ENCODE data around the gene KDELR1. TPM values are rescaled to one million over a fixed set of nuclear protein-coding genes. Genes with fewer than 3 reads are reported as not detected.
"Not testable (repeated sequence)": the region's sequence is repeated elsewhere in the genome, so short reads cannot be mapped to it uniquely, and the experiment has no call there.

The KDELR1 gene
- total RNA-seq, 4 donors from 2014 or later = 77.3 to 94.1 (median 87.7) TPM

- H3K4me3 ChIP-seq = peak overlapping the region; percentile 38
- no peak for DNase-seq (ENCODE audit: low spot score in 2 of 2)
- peaks cover 71% of the 10 kb centered on the region for H3K4me1 ChIP-seq
- TF ChIP-seq, protein P1, sequence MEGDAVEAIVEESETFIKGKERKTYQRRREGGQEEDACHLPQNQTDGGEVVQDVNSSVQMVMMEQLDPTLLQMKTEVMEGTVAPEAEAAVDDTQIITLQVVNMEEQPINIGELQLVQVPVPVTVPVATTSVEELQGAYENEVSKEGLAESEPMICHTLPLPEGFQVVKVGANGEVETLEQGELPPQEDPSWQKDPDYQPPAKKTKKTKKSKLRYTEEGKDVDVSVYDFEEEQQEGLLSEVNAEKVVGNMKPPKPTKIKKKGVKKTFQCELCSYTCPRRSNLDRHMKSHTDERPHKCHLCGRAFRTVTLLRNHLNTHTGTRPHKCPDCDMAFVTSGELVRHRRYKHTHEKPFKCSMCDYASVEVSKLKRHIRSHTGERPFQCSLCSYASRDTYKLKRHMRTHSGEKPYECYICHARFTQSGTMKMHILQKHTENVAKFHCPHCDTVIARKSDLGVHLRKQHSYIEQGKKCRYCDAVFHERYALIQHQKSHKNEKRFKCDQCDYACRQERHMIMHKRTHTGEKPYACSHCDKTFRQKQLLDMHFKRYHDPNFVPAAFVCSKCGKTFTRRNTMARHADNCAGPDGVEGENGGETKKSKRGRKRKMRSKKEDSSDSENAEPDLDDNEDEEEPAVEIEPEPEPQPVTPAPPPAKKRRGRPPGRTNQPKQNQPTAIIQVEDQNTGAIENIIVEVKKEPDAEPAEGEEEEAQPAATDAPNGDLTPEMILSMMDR (IDR thresholded peaks at IDR 0.05) = no peak
- TF ChIP-seq POLR2A (IDR thresholded peaks at IDR 0.05) = no peak
- TF ChIP-seq EP300 (IDR thresholded peaks at IDR 0.05) = no peak
- TF ChIP-seq POLR2AphosphoS5 (IDR thresholded peaks at IDR 0.05) = no peak
- no peaks in the 10 kb centered on the region for H3K9me3 ChIP-seq
- whole genome bisulfite sequencing = 3% methylated on average over 23 of the region's 38 CpGs
- peaks cover 48% of the 10 kb centered on the region for H3K27me3 ChIP-seq
- peaks cover under 1% of the 10 kb centered on the region for H3K36me3 ChIP-seq
- H3K27ac ChIP-seq = no peak overlapping the region
These were observed 3.2 kb upstream of the KDELR1 start for GRCh38 chr19:48394331-48395169.

DNA sequence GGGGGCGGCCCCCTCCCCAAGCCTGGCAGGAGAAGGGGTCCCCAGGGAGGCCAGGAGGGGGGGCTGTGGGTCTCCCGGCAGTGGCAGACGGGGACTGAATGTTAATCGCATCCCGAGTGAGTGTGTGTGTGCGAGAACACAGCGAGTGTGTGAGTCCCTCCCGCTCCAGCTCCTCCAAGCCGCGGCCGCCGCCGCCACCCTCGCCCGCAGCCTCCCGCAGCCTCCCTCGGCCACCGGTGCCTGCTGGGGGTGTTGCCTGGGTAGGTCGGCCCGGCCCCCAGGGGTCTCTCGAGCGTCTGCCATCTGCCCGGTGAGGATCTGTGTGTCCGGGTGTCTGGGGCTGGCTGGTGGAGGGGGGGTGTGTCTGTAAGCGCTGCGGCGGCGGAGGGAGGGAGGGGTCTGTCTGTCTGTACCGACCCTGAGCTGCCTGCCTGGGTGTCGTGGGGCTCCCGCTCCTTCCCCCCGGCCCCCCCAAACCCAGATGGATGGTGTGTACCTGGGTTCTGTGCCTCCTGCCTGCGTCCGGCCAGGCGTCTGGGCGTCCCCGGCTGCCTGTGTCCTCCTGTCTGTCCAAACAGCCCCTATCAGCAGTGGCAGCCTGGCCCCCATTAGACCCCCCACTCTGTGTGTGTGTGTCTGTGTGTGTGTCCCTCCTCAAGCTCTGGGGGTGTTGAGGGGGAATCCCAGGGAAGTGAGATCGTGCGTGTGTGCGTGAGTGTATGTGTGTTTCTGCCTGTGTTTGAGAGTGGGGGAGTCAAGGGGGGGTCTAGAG lies 2.4 kb upstream of the KDELR1 start, which contains the start of gene GRIN2D:
TSS of gene GRIN2D (plus strand) at position 110 of the 772 bp plus-strand sequence. CDS start 4,725 bp downstream, outside the sequence.
- H3K9me3 ChIP-seq = no peaks in the 10 kb centered on the region
- peak within 1 kb of the TSS; percentile 38 for H3K4me3 ChIP-seq
- DNase-seq (ENCODE audit: low spot score in 2 of 2) = no peak
- H3K27ac ChIP-seq = no peak within 1 kb of the TSS
- peaks cover 8% of the 10 kb centered on the region for H3K36me3 ChIP-seq
- peaks cover 67% of the 10 kb centered on the region for H3K4me1 ChIP-seq
- TF ChIP-seq, protein P1 (IDR thresholded peaks at IDR 0.05) = no peak
- TF ChIP-seq EP300 (IDR thresholded peaks at IDR 0.05) (no peak), POLR2A (IDR thresholded peaks at IDR 0.05) (no peak), POLR2AphosphoS5 (IDR thresholded peaks at IDR 0.05) (no peak)
- 4% methylated on average over 4 of the region's 40 CpGs for WGBS
- peaks cover 48% of the 10 kb centered on the region for H3K27me3 ChIP-seq

DNA sequence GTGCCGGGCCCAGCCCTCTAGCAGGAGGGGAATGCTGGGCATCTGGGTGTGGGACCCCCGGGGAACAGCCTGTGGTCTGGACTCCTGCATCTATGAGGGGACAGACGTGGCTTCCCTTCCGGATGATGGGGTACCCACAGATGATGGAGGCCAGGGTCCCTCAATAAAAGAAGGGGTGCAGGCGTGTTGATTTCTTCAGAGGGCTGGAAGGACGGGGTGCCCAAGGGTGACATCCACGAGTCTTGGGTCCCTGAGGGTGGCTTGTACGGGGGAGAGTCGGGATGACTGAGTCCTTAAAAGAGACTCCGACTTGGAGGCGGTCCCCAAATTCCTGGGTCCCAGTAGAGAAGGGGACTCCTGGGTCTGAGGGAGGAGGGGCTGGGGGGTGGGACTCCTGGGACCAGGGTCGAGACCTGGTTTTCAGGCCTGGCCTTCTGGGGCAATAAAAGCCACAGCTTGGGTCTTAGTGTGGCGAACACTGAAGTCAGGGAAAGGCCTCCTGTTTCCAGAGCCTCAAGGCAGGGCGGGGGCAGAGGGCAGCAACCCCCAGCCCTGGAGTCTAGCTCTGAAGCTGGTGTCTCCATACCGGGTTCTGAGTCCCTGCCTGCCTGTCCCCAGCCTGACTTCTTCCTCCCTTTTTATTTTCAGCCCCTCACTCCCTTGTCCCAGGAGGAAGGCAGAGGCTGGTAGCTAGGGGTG lies 1.7 kb upstream of the KDELR1 start:
- H3K9me3 ChIP-seq = no peaks in the 10 kb centered on the region
- H3K36me3 ChIP-seq = peaks cover 15% of the 10 kb centered on the region
- no peak for DNase-seq (ENCODE audit: low spot score in 2 of 2)
- TF ChIP-seq, protein P1 (IDR thresholded peaks at IDR 0.05) = no peak
- TF ChIP-seq POLR2AphosphoS5 (IDR thresholded peaks at IDR 0.05) (no peak), EP300 (IDR thresholded peaks at IDR 0.05) (no peak), POLR2A (IDR thresholded peaks at IDR 0.05) (no peak)
- H3K4me1 ChIP-seq = peaks cover 65% of the 10 kb centered on the region
- no peak overlapping the region for H3K27ac ChIP-seq
- H3K27me3 ChIP-seq = peaks cover 48% of the 10 kb centered on the region
- 76% methylated on average over 9 of the region's 15 CpGs for whole genome bisulfite sequencing
- H3K4me3 ChIP-seq = peak overlapping the region; percentile 38

- H3K4me3 ChIP-seq; H3K9me3 ChIP-seq; DNase-seq (ENCODE audit: low spot score in 2 of 2); H3K27ac ChIP-seq: not testable (repeated sequence)
- H3K36me3 ChIP-seq = peaks cover 25% of the 10 kb centered on the region
- peaks cover 41% of the 10 kb centered on the region for H3K27me3 ChIP-seq
- 83% methylated on average over 1 of the region's 1 CpG for WGBS
- H3K4me1 ChIP-seq = peaks cover 55% of the 10 kb centered on the region
These were observed 624 bp upstream of the KDELR1 start for GRCh38 chr19:48392006-48392344.

GRCh38 chr19:48390188-48391099 lies 907 bp downstream of the KDELR1 start:
- 3% methylated on average over 22 of the region's 24 CpGs for WGBS

More at GRCh38 chr19:48390188-48391099, 907 bp downstream of the KDELR1 start:
- TF ChIP-seq, protein P1 (IDR thresholded peaks at IDR 0.05) = peak; percentile 20 to 81
- TF ChIP-seq EP300 (IDR thresholded peaks at IDR 0.05) (no peak), POLR2AphosphoS5 (IDR thresholded peaks at IDR 0.05) (peak in 1 of 3 donors; percentile 23)
- peaks cover 26% of the 10 kb centered on the region for H3K27me3 ChIP-seq
- peak overlapping the region; percentile 88 for H3K27ac ChIP-seq
- DNase-seq (ENCODE audit: low spot score in 2 of 2) = peak; percentile 84 to 87
- H3K36me3 ChIP-seq = peaks cover 40% of the 10 kb centered on the region
- H3K9me3 ChIP-seq = no peaks in the 10 kb centered on the region
- H3K4me1 ChIP-seq = peaks cover 40% of the 10 kb centered on the region
- H3K4me3 ChIP-seq = peak overlapping the region; percentile 79
